IgD-negative memory B cell (primary cell): ENCODE measurements around the gene CLPSL2. TPM values are rescaled to one million over a fixed set of nuclear protein-coding genes. Genes with fewer than 3 reads are reported as not detected.

Source experiments
- H3K27ac Mint-ChIP-seq, 3 donors: one replicate each; pipeline ENCODE4 v1.8.0; 2020 to 2022; ENCODE audit warnings: mild to moderate bottlenecking in 3 of 3, mixed read lengths in 3 of 3, moderate library complexity in 1 of 3
- H3K27me3 Mint-ChIP-seq: one replicate; pipeline ENCODE4 v1.8.0; 2021; ENCODE audit warnings: mixed read lengths
- H3K36me3 Mint-ChIP-seq: one replicate; pipeline ENCODE4 v1.8.0; 2020; ENCODE audit warnings: mild to moderate bottlenecking, mixed read lengths
- H3K4me1 Mint-ChIP-seq, 3 donors: one replicate each; pipeline ENCODE4 v1.8.0; 2020 to 2022; ENCODE audit warnings: mixed read lengths in 3 of 3, mild to moderate bottlenecking in 1 of 3
- H3K4me3 Mint-ChIP-seq, 4 donors: one replicate each; pipeline ENCODE4 v1.8.0; 2020 to 2022; ENCODE audit warnings: mild to moderate bottlenecking in 4 of 4, mixed read lengths in 4 of 4, moderate library complexity in 3 of 4
- H3K9me3 Mint-ChIP-seq, 3 donors: one replicate each; pipeline ENCODE4 v1.8.0; 2020 to 2021; ENCODE audit warnings: mixed read lengths in 3 of 3, mild to moderate bottlenecking in 1 of 3
- polyA plus RNA-seq: library from polyadenylated mRNA; unstranded; fragments of 300-500 nt; fragmentation: Illumina TruSeq; gene quantifications from one replicate; pipeline ENCODE4 v1.2.3, GENCODE V29; 2021

Gene CLPSL2
- polyA plus RNA-seq, 1 donor from 2014 or later: not detected

GRCh38 chr6:35811699-35811995, 35.2 kb downstream of the CLPSL2 start:
- Mint-ChIP-seq H3K27ac (no peak overlapping the region), H3K4me1 (no peaks in the 10 kb centered on the region), H3K36me3 (peaks cover 1% of the 10 kb centered on the region), H3K9me3 (no peaks in the 10 kb centered on the region), H3K4me3 (no peak overlapping the region), H3K27me3 (peaks cover 4% of the 10 kb centered on the region)

GRCh38 chr6:35817515-35817914, 41.1 kb downstream of the CLPSL2 start:
- H3K27ac Mint-ChIP-seq: no peak overlapping the region
- H3K4me1 Mint-ChIP-seq: peaks cover 2 to 5% (median 4%) of the 10 kb centered on the region in 3 donors
- H3K27me3 Mint-ChIP-seq: peaks cover 4% of the 10 kb centered on the region
- no peak overlapping the region for H3K4me3 Mint-ChIP-seq
- peaks cover 1% of the 10 kb centered on the region for H3K36me3 Mint-ChIP-seq
- peaks cover 0 to 2% (median 0%) of the 10 kb centered on the region in 3 donors for H3K9me3 Mint-ChIP-seq

DNA sequence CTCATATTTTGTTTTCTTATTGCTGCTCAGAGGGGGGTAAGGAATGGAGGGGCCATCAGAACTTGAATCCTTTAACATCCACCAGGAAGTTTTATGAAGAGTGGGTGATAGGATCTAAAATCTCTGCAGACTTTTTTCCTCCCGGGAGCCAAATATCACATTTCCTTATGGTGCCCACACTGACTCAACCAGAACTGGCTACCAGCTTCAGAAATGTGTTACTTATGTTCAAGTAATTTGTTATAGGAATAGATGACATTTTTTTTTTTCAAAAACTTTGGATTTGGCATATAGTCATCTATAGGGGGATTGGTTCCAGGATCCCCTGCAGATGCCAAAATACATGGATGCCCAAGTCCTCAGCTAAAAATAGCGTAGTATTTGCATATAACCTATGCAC, 47.2 kb downstream of the CLPSL2 start:
- peaks cover 9% of the 10 kb centered on the region for H3K27me3 Mint-ChIP-seq
- no peak overlapping the region for H3K4me3 Mint-ChIP-seq
- no peak overlapping the region for H3K27ac Mint-ChIP-seq
- H3K4me1 Mint-ChIP-seq: peaks cover 2 to 5% (median 4%) of the 10 kb centered on the region in 3 donors
- H3K9me3 Mint-ChIP-seq: no peaks in the 10 kb centered on the region
- H3K36me3 Mint-ChIP-seq: no peaks in the 10 kb centered on the region

GRCh38 chr6:35824552-35825192, 48.3 kb downstream of the CLPSL2 start:
- H3K27me3 Mint-ChIP-seq: peaks cover 9% of the 10 kb centered on the region

More at GRCh38 chr6:35824552-35825192, 48.3 kb downstream of the CLPSL2 start:
- Mint-ChIP-seq H3K9me3 (peaks cover 0 to 1% (median 0%) of the 10 kb centered on the region in 3 donors), H3K4me1 (peaks cover 2 to 5% (median 4%) of the 10 kb centered on the region in 3 donors), H3K4me3 (peak overlapping the region in 1 of 4 donors; percentile 39), H3K27ac (no peak overlapping the region), H3K36me3 (no peaks in the 10 kb centered on the region)

Other genes starting within 250 kb of the CLPSL2 start
- 25.1 TPM for gene FKBP5, start 87.7 kb upstream of the CLPSL2 start, polyA plus RNA-seq
- gene ARMC12, start 39.6 kb upstream of the CLPSL2 start, polyA plus RNA-seq: 0.39 TPM
- gene CLPSL1, start 4.4 kb downstream of the CLPSL2 start, polyA plus RNA-seq: not detected
- not detected for gene CLPS, start 20.7 kb downstream of the CLPSL2 start, polyA plus RNA-seq
- gene LHFPL5, start 28.8 kb downstream of the CLPSL2 start, polyA plus RNA-seq: not detected
- 36.0 TPM for gene SRPK1, start 144.5 kb downstream of the CLPSL2 start, polyA plus RNA-seq
- not detected for gene SLC26A8, start 248.0 kb downstream of the CLPSL2 start, polyA plus RNA-seq